ENCODE data around the gene NWD2.

DNA sequence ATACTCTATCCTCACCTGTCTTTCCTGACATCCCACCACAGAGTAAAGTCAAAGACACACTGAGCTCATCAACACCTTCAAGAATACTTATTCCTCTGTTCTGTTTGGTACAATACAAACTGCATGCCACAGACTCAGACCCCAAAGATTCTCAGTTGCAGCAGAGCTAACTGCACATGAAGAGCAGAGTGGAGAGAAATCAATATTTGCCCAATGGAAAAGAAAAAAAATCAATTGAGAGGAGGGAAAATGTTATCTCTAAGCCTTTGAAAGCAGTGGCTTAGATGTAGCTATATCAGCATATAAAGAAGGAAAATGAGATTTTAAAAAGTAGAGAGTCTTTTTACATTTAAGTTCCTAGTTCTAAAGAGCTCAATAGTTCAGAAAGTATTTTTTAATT lies 180.2 kb downstream of the NWD2 start:
- TF ChIP-seq EP300 (conservative IDR thresholded peaks at IDR 0.05; ENCODE audit: poor library complexity, severe bottlenecking) (no peak), EZH2 (IDR thresholded peaks at IDR 0.05; ENCODE audit: borderline replicate concordance, insufficient read depth, low read length, poor library complexity, severe bottlenecking) (no peak), POLR2AphosphoS5 (IDR thresholded peaks at IDR 0.05) (no peak)
- TF ChIP-seq, protein P1, sequence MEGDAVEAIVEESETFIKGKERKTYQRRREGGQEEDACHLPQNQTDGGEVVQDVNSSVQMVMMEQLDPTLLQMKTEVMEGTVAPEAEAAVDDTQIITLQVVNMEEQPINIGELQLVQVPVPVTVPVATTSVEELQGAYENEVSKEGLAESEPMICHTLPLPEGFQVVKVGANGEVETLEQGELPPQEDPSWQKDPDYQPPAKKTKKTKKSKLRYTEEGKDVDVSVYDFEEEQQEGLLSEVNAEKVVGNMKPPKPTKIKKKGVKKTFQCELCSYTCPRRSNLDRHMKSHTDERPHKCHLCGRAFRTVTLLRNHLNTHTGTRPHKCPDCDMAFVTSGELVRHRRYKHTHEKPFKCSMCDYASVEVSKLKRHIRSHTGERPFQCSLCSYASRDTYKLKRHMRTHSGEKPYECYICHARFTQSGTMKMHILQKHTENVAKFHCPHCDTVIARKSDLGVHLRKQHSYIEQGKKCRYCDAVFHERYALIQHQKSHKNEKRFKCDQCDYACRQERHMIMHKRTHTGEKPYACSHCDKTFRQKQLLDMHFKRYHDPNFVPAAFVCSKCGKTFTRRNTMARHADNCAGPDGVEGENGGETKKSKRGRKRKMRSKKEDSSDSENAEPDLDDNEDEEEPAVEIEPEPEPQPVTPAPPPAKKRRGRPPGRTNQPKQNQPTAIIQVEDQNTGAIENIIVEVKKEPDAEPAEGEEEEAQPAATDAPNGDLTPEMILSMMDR (IDR thresholded peaks at IDR 0.05; ENCODE audit: poor library complexity, severe bottlenecking) = no peak
- TF ChIP-seq, protein P2, sequence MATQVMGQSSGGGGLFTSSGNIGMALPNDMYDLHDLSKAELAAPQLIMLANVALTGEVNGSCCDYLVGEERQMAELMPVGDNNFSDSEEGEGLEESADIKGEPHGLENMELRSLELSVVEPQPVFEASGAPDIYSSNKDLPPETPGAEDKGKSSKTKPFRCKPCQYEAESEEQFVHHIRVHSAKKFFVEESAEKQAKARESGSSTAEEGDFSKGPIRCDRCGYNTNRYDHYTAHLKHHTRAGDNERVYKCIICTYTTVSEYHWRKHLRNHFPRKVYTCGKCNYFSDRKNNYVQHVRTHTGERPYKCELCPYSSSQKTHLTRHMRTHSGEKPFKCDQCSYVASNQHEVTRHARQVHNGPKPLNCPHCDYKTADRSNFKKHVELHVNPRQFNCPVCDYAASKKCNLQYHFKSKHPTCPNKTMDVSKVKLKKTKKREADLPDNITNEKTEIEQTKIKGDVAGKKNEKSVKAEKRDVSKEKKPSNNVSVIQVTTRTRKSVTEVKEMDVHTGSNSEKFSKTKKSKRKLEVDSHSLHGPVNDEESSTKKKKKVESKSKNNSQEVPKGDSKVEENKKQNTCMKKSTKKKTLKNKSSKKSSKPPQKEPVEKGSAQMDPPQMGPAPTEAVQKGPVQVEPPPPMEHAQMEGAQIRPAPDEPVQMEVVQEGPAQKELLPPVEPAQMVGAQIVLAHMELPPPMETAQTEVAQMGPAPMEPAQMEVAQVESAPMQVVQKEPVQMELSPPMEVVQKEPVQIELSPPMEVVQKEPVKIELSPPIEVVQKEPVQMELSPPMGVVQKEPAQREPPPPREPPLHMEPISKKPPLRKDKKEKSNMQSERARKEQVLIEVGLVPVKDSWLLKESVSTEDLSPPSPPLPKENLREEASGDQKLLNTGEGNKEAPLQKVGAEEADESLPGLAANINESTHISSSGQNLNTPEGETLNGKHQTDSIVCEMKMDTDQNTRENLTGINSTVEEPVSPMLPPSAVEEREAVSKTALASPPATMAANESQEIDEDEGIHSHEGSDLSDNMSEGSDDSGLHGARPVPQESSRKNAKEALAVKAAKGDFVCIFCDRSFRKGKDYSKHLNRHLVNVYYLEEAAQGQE (IDR thresholded peaks at IDR 0.05; ENCODE audit: borderline replicate concordance) = no peak
